ENCODE measurements around the gene CLCC1. TPM values are rescaled to one million over a fixed set of nuclear protein-coding genes. Genes with fewer than 3 reads are reported as not detected.
"Not testable (repeated sequence)": the region's sequence is repeated elsewhere in the genome, so short reads cannot be mapped to it uniquely, and the experiment has no call there.

Gene CLCC1
- total RNA-seq, 1 donor from 2014 or later = 27.6 TPM

GRCh38 chr1:108933944-108934343 lies 29.3 kb downstream of the CLCC1 start:
- no peak for ATAC-seq
- intact Hi-C loops (cut with DNase I) = no loop called here
- DNase-seq (ENCODE audit: missing footprints) = no peak

DNA sequence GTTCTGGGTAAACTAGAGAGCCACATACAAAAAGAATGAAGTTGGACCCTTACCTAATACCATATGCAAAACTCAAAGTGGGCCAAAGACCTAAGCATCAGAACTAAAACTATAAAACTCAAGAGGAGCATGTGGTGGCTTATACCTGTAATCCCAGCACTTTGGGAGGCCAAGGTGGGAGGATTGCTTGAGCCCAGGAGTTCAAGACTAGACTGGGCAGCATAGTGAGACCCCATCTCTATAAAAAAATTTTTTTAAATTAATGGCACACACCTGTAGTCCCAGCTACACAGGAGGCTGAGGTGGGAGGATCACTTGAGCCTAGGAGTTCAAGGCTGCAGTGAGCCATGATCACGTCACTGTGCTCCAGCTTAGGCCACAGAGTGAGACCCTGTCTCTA lies 35.7 kb downstream of the CLCC1 start:
- DNase-seq (ENCODE audit: missing footprints); intact Hi-C loops (cut with DNase I); ATAC-seq: not testable (repeated sequence)

DNA sequence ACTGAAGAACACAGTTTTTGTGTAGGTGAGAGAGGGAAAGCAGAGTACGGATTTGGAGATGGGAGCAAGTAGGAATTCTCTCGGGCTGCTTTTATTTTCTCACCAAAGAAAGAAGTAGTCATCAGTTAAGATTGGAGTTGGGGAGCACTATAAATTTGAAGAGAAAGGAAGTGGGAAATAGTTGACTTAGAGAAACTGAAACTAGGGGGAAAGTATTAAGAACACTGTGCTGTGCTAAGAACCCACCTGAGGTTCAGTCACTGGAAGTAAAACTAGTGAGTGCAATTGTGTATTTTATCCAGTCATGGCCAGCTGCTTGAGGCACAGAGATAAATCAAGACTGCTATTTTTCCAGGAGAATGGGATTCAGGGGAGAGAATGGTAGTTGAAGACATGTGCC lies 37.4 kb downstream of the CLCC1 start:
- intact Hi-C loops (cut with DNase I) = no loop called here
- no peak for ATAC-seq
- DNase-seq (ENCODE audit: missing footprints) = no peak

GRCh38 chr1:108916788-108917187 lies 46.5 kb downstream of the CLCC1 start:
- intact Hi-C loops (cut with DNase I) = no loop called here
- ATAC-seq (no peak), DNase-seq (ENCODE audit: missing footprints) (no peak)

Other genes with a start within 250 kb of the CLCC1 start
- gene STXBP3, start 216.8 kb downstream of the CLCC1 start, total RNA-seq = 24.1 TPM
- not detected for gene AKNAD1, start 106.4 kb downstream of the CLCC1 start, total RNA-seq
- gene GPSM2, start 86.5 kb downstream of the CLCC1 start, total RNA-seq = 5.1 TPM
- 14.6 TPM for gene WDR47, start 78.6 kb upstream of the CLCC1 start, total RNA-seq
- 61.8 TPM for gene TAF13, start 112.5 kb upstream of the CLCC1 start, total RNA-seq
- gene TMEM167B, start 127.3 kb upstream of the CLCC1 start, total RNA-seq = 31.5 TPM
- 0.22 TPM for gene ELAPOR1, start 150.6 kb upstream of the CLCC1 start, total RNA-seq